ENCODE results near the gene ATAT1. TPM values are rescaled to one million over a fixed set of nuclear protein-coding genes. Genes with fewer than 3 reads are reported as not detected.
"Not testable (repeated sequence)": the region's sequence is repeated elsewhere in the genome, so short reads cannot be mapped to it uniquely, and the experiment has no call there.

The ATAT1 gene
- total RNA-seq (1 to 10 TPM; 2.6 to 3.5 (median 3.2) TPM), polyA plus RNA-seq (2.8 TPM)
- long read RNA-seq, donor 1, partial matches to known transcripts: 0 of 8 reads
- long read RNA-seq, donor 1, other reads (novel, unspliced or antisense): 3 of 8 reads
- long read RNA-seq, donor 2, partial matches to known transcripts: 0 of 2 reads
- long read RNA-seq, donor 2, other reads (novel, unspliced or antisense): 1 of 2 reads
- long read RNA-seq, donor 3, partial matches to known transcripts: 0 of 10 reads
- long read RNA-seq, donor 3, other reads (novel, unspliced or antisense): 1 of 10 reads
- long read RNA-seq, donor 4, partial matches to known transcripts: 0 of 2 reads
- long read RNA-seq, donor 4, other reads (novel, unspliced or antisense): 0 of 2 reads

DNA sequence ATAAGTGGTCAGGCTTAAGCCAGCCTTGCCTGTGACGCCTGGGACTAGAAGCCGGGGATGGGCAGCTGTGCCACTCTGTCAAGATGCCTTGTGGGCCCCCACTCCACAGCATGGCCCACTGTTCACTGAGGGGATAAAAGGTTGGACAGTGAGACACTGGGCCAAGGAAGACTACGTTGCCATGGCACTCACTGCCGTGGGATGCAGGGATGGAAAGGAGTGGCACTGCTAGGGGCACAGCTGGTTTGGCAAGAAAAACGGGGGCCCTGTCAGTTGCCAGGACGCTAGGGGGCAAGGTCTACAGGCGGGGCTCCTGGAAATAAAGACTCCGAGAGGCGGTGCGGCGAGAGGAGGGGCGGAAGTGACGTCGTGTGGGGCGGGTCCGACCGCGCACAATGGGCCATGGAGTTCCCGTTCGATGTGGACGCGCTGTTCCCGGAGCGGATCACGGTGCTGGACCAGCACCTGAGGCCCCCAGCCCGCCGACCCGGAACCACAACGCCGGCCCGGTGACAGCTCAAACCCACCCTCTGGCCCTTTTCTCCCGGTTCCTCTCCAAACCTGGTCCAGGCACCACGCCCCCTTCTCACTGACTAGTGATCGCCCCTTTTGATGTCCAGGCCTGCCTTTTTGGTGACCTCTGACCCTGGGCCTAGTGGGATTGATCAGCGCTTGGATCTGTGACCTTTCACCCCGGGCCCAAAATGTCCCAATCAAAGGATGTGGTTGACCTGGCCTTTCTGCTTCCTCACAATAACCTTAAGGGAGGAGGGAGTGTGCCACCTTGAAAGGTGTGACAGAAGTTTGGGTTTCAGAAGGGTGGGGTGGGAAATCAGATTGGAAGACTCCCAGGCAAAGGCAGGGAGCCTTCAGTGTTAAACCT is at the start of gene ATAT1:
Gene ATAT1 (plus strand): TSS at position 391 of the 883 bp plus-strand sequence.
- 3% methylated on average over 36 of the region's 36 CpGs for whole genome bisulfite sequencing
- intact Hi-C loops (cut with DNase I): no loop called here
- ATAC-seq (peak; percentile 96), DNase-seq (peak; percentile 91 to 97 (median 96))
- H3K4me1 ChIP-seq (ENCODE audit: control insufficient read depth, insufficient read depth, low read length): no peaks in the 10 kb centered on the region
- H3K27me3 ChIP-seq (ENCODE audit: control insufficient read depth, insufficient read depth): no peaks in the 10 kb centered on the region
- H3K9me3 ChIP-seq (ENCODE audit: control insufficient read depth, low read length): no peaks in the 10 kb centered on the region
- peak within 1 kb of the TSS; percentile 85 for H3K27ac ChIP-seq (ENCODE audit: low read length)
- peak within 1 kb of the TSS; percentile 45 for H3K4me3 ChIP-seq (ENCODE audit: low read length)

DNA sequence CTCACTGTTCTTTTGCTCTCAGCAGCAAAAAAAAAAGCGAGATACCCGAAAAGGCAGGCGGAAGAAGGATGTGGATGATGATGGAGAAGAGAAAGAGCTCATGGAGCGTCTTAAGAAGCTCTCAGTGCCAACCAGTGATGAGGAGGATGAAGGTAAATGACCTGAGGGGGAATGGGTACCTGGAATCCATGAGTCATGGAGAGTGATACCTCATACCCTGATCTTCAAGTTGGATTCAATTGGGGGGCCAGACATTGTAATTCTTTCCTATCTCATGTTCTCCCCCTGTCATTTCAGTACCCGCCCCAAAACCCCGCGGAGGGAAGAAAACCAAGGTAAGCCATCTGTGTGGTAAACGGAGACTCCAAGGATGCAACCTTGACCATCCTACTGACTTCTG is 48.6 kb upstream of the ATAT1 start:
- WGBS: 97% methylated on average over 8 of the region's 8 CpGs

GRCh38 chr6:30583921-30584320 is 42.8 kb upstream of the ATAT1 start:
- Histone ChIP-seq H3K4me3 (ENCODE audit: low read length) (no peak overlapping the region), H3K27me3 (ENCODE audit: control insufficient read depth, insufficient read depth) (no peaks in the 10 kb centered on the region), H3K9me3 (ENCODE audit: control insufficient read depth, low read length) (no peaks in the 10 kb centered on the region), H3K4me1 (ENCODE audit: control insufficient read depth, insufficient read depth, low read length) (no peaks in the 10 kb centered on the region), H3K27ac (ENCODE audit: low read length) (no peak overlapping the region)
- intact Hi-C loops (cut with DNase I): no loop called here
- ATAC-seq (no peak), DNase-seq (no peak)
- 83% methylated on average over 5 of the region's 5 CpGs for WGBS

More for the DNA sequence above, 48.6 kb upstream of the ATAT1 start:
- DNase-seq (no peak), ATAC-seq (no peak)
- Histone ChIP-seq H3K4me1 (ENCODE audit: control insufficient read depth, insufficient read depth, low read length) (no peaks in the 10 kb centered on the region), H3K27ac (ENCODE audit: low read length) (no peak overlapping the region), H3K9me3 (ENCODE audit: control insufficient read depth, low read length) (no peaks in the 10 kb centered on the region), H3K27me3 (ENCODE audit: control insufficient read depth, insufficient read depth) (no peaks in the 10 kb centered on the region), H3K4me3 (ENCODE audit: low read length) (no peak overlapping the region)
- intact Hi-C loops (cut with DNase I): no loop called here

DNA sequence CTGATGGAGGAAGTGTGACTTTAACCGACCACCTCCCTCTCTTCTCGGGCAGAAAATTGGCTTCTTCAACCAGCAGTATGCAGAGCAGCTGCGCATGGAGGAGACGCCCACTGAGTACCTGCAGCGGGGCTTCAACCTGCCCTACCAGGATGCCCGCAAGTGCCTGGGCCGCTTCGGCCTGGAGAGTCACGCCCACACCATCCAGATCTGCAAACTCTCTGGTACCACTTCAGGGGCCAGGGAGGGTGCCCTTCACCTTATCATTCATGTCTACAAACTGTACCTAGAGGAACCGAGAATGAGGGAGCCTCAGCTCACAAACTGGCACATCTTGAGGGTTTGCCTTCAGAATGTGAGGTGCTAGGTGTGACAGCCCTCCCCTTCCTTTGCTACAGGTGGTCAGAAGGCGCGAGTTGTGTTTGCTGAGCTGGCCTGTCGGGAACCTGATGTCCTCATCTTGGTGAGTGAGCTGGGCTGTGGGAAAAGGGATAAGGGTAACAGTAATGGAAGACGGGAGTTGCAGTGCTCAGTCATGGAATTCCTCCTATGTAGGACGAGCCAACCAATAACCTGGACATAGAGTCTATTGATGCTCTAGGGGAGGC is 36.8 kb upstream of the ATAT1 start:
- H3K4me3 ChIP-seq (ENCODE audit: low read length): no peak overlapping the region
- H3K4me1 ChIP-seq (ENCODE audit: control insufficient read depth, insufficient read depth, low read length): no peaks in the 10 kb centered on the region
- H3K27me3 ChIP-seq (ENCODE audit: control insufficient read depth, insufficient read depth): no peaks in the 10 kb centered on the region
- H3K27ac ChIP-seq (ENCODE audit: low read length): no peak overlapping the region
- ATAC-seq (no peak), DNase-seq (no peak)
- WGBS: 93% methylated on average over 15 of the region's 15 CpGs
- no peaks in the 10 kb centered on the region for H3K9me3 ChIP-seq (ENCODE audit: control insufficient read depth, low read length)
- intact Hi-C loops (cut with DNase I): loop anchor here in 1 of 4 donors (10.0 kb wide), 1 partner anchor 45 kb away; no protein-coding TSS in a partner anchor

GRCh38 chr6:30590509-30590908 is 36.2 kb upstream of the ATAT1 start:
- no peaks in the 10 kb centered on the region for H3K27me3 ChIP-seq (ENCODE audit: control insufficient read depth, insufficient read depth)
- H3K27ac ChIP-seq (ENCODE audit: low read length): no peak overlapping the region
- ATAC-seq: no peak
- intact Hi-C loops (cut with DNase I): loop anchor here in 1 of 4 donors (10.0 kb wide), 1 partner anchor 46 kb away; no protein-coding TSS in a partner anchor
- no peak overlapping the region for H3K4me3 ChIP-seq (ENCODE audit: low read length)
- no peak for DNase-seq
- H3K4me1 ChIP-seq (ENCODE audit: control insufficient read depth, insufficient read depth, low read length): no peaks in the 10 kb centered on the region
- H3K9me3 ChIP-seq (ENCODE audit: control insufficient read depth, low read length): no peaks in the 10 kb centered on the region
- 82% methylated on average over 8 of the region's 8 CpGs for WGBS

GRCh38 chr6:30591008-30591407 is 35.7 kb upstream of the ATAT1 start:
- 46% methylated on average over 1 of the region's 1 CpG for WGBS
- Histone ChIP-seq H3K27ac (ENCODE audit: low read length) (no peak overlapping the region), H3K4me1 (ENCODE audit: control insufficient read depth, insufficient read depth, low read length) (no peaks in the 10 kb centered on the region), H3K9me3 (ENCODE audit: control insufficient read depth, low read length) (no peaks in the 10 kb centered on the region), H3K4me3 (ENCODE audit: low read length) (no peak overlapping the region), H3K27me3 (ENCODE audit: control insufficient read depth, insufficient read depth) (no peaks in the 10 kb centered on the region)
- no peak for ATAC-seq
- DNase-seq: no peak
- intact Hi-C loops (cut with DNase I): loop anchor here in 1 of 4 donors (10.0 kb wide), 1 partner anchor 46 kb away; no protein-coding TSS in a partner anchor

DNA sequence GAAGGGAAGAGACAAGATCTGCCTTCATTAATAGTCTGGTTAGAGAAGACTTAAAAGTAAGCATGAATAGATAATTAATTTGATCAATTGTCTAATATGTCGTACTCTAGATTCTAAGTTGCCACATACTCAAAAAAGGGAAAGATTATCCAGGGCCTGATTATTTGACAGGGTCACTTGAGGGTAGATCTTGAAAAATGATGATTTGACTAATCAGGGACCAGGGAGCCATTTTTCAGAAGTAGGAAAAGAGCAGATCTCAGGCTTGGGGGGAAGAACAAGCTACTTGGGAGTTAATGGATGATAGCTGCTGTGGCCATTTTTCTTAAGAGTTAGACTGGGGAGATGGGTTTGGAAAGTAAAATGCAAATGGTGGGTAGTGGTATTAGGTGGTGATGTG is 34.4 kb upstream of the ATAT1 start:
- Histone ChIP-seq H3K4me3 (ENCODE audit: low read length) (no peak overlapping the region), H3K27ac (ENCODE audit: low read length) (no peak overlapping the region), H3K27me3 (ENCODE audit: control insufficient read depth, insufficient read depth) (no peaks in the 10 kb centered on the region), H3K9me3 (ENCODE audit: control insufficient read depth, low read length) (no peaks in the 10 kb centered on the region), H3K4me1 (ENCODE audit: control insufficient read depth, insufficient read depth, low read length) (no peaks in the 10 kb centered on the region)
- WGBS: 98% methylated on average over 1 of the region's 1 CpG
- DNase-seq: no peak
- no peak for ATAC-seq
- intact Hi-C loops (cut with DNase I): loop anchor here in 1 of 4 donors (10.0 kb wide), 1 partner anchor 47 kb away; no protein-coding TSS in a partner anchor

- H3K4me1 ChIP-seq (ENCODE audit: control insufficient read depth, insufficient read depth, low read length); H3K9me3 ChIP-seq (ENCODE audit: control insufficient read depth, low read length); H3K27me3 ChIP-seq (ENCODE audit: control insufficient read depth, insufficient read depth); H3K27ac ChIP-seq (ENCODE audit: low read length); H3K4me3 ChIP-seq (ENCODE audit: low read length): not testable (repeated sequence)
- WGBS: 76% methylated on average over 15 of the region's 15 CpGs
- intact Hi-C loops (cut with DNase I): loop anchor here in 1 of 4 donors (10.0 kb wide), 1 partner anchor 53 kb away; no protein-coding TSS in a partner anchor
- DNase-seq (peak; percentile 62 to 86 (median 73)), ATAC-seq (peak; percentile 69 to 70)
These were observed 29.1 kb upstream of the ATAT1 start for GRCh38 chr6:30597315-30598144.

- Histone ChIP-seq H3K9me3 (ENCODE audit: control insufficient read depth, low read length) (no peaks in the 10 kb centered on the region), H3K27me3 (ENCODE audit: control insufficient read depth, insufficient read depth) (no peaks in the 10 kb centered on the region), H3K4me1 (ENCODE audit: control insufficient read depth, insufficient read depth, low read length) (no peaks in the 10 kb centered on the region), H3K27ac (ENCODE audit: low read length) (no peak overlapping the region), H3K4me3 (ENCODE audit: low read length) (no peak overlapping the region)
- 74% methylated on average over 12 of the region's 12 CpGs for WGBS
- ATAC-seq (peak in 1 of 2 donors; percentile 7), DNase-seq (no peak)
- intact Hi-C loops (cut with DNase I): loop anchor here in 1 of 4 donors (10.0 kb wide), 1 partner anchor 54 kb away; no protein-coding TSS in a partner anchor
These were observed 27.6 kb upstream of the ATAT1 start for GRCh38 chr6:30598912-30599624.
